Glutamatergic neuron (in vitro differentiated cells): ENCODE data around the gene SCN4A. TPM values are rescaled to one million over a fixed set of nuclear protein-coding genes. Genes with fewer than 3 reads are reported as not detected.
"Not testable (repeated sequence)": the region's sequence is repeated elsewhere in the genome, so short reads cannot be mapped to it uniquely, and the experiment has no call there.

ENCODE experiments used
- DNase-seq: peaks from one replicate; pipeline ENCODE4 v3.0.0; 2022
- H3K27ac Mint-ChIP-seq: one replicate; pipeline ENCODE4 v1.8.0; 2020; ENCODE audit warnings: mild to moderate bottlenecking, mixed read lengths, inconsistent platforms; ENCODE audit not compliant: unreplicated experiment
- H3K27me3 Mint-ChIP-seq: one replicate; pipeline ENCODE4 v1.8.0; 2020; ENCODE audit warnings: mild to moderate bottlenecking, moderate library complexity, mixed read lengths, inconsistent platforms; ENCODE audit not compliant: unreplicated experiment
- H3K36me3 Mint-ChIP-seq: one replicate; pipeline ENCODE4 v1.8.0; 2020; ENCODE audit warnings: mild to moderate bottlenecking, mixed read lengths, inconsistent platforms; ENCODE audit not compliant: unreplicated experiment
- H3K4me1 Mint-ChIP-seq: one replicate; pipeline ENCODE4 v1.8.0; 2020; ENCODE audit warnings: mild to moderate bottlenecking, low read depth, mixed read lengths, inconsistent platforms; ENCODE audit not compliant: unreplicated experiment
- H3K4me3 Mint-ChIP-seq: one replicate; pipeline ENCODE4 v1.8.0; 2020; ENCODE audit warnings: mild to moderate bottlenecking, mixed read lengths, inconsistent platforms; ENCODE audit not compliant: unreplicated experiment
- H3K9me3 Mint-ChIP-seq: one replicate; pipeline ENCODE4 v1.8.0; 2020; ENCODE audit warnings: mild to moderate bottlenecking, moderate library complexity, mixed read lengths, inconsistent platforms; ENCODE audit not compliant: unreplicated experiment
- CTCF ChIP-seq: fragments of 200-600 bp; sonication (generic); IDR thresholded peaks from one replicate; pipeline ENCODE4 v1.5.0; 2021; ENCODE audit not compliant: partially characterized antibody, unreplicated experiment
- total RNA-seq: library from RNA; stranded (reverse); fragmentation: NEBNext Ultra II Directional; extraction: Animal tissue kit (Norgen Biotek cat#: 25700); gene quantifications from one replicate; pipeline ENCODE4 v1.2.1, GENCODE V29; 2021; ENCODE audit not compliant: unreplicated experiment

Gene SCN4A
- total RNA-seq, 1 donor from 2014 or later, result 7.9 TPM

- H3K4me3 Mint-ChIP-seq, result peak overlapping the region; percentile 30
- peak; percentile 55 for DNase-seq
These were observed 53.4 kb downstream of the SCN4A start for GRCh38 chr17:63919311-63919723.

GRCh38 chr17:63918789-63919305 lies 53.9 kb downstream of the SCN4A start, which contains the start of gene GH1:
GH1 (minus strand) TSS chr17:63918839; CDS start chr17:63918776, 63 bp downstream.
- H3K36me3 Mint-ChIP-seq, DNase-seq, H3K27ac Mint-ChIP-seq, H3K9me3 Mint-ChIP-seq, H3K4me1 Mint-ChIP-seq, H3K27me3 Mint-ChIP-seq: not testable (repeated sequence)
- peak within 1 kb of the TSS; percentile 30 for H3K4me3 Mint-ChIP-seq

More at GRCh38 chr17:63919311-63919723, 53.4 kb downstream of the SCN4A start:
- Mint-ChIP-seq H3K27ac (no peak overlapping the region), H3K4me1 (peaks cover 2% of the 10 kb centered on the region), H3K36me3 (no peaks in the 10 kb centered on the region), H3K9me3 (no peaks in the 10 kb centered on the region), H3K27me3 (peaks cover 6% of the 10 kb centered on the region)
- TF ChIP-seq CTCF, result peak; percentile 90

- Mint-ChIP-seq H3K27me3 (peaks cover 6% of the 10 kb centered on the region), H3K4me3 (no peak overlapping the region), H3K4me1 (peaks cover 2% of the 10 kb centered on the region), H3K27ac (no peak overlapping the region), H3K9me3 (no peaks in the 10 kb centered on the region), H3K36me3 (no peaks in the 10 kb centered on the region)
- no peak for DNase-seq
- TF ChIP-seq CTCF, result no peak
These were observed 54.4 kb downstream of the SCN4A start for GRCh38 chr17:63918305-63918704.

GRCh38 chr17:63917646-63918045 lies 55.1 kb downstream of the SCN4A start:
- DNase-seq, result no peak
- no peak overlapping the region for H3K4me3 Mint-ChIP-seq
- no peaks in the 10 kb centered on the region for H3K9me3 Mint-ChIP-seq
- no peak overlapping the region for H3K27ac Mint-ChIP-seq
- no peaks in the 10 kb centered on the region for H3K36me3 Mint-ChIP-seq
- TF ChIP-seq CTCF, result no peak
- peaks cover 5% of the 10 kb centered on the region for H3K27me3 Mint-ChIP-seq
- peaks cover 2% of the 10 kb centered on the region for H3K4me1 Mint-ChIP-seq

GRCh38 chr17:63917206-63917605 lies 55.5 kb downstream of the SCN4A start:
- H3K27ac Mint-ChIP-seq, H3K4me3 Mint-ChIP-seq, H3K27me3 Mint-ChIP-seq, DNase-seq, H3K36me3 Mint-ChIP-seq, H3K4me1 Mint-ChIP-seq, H3K9me3 Mint-ChIP-seq: not testable (repeated sequence)

- Mint-ChIP-seq H3K4me3 (no peak overlapping the region), H3K27ac (no peak overlapping the region), H3K27me3 (peaks cover 5% of the 10 kb centered on the region), H3K4me1 (peaks cover 2% of the 10 kb centered on the region), H3K36me3 (no peaks in the 10 kb centered on the region), H3K9me3 (no peaks in the 10 kb centered on the region)
- DNase-seq, result no peak
- TF ChIP-seq CTCF, result no peak
These were observed 56.0 kb downstream of the SCN4A start for GRCh38 chr17:63916566-63917185.

GRCh38 chr17:63915753-63916152 lies 57.0 kb downstream of the SCN4A start:
- H3K4me1 Mint-ChIP-seq, DNase-seq, H3K36me3 Mint-ChIP-seq, H3K27ac Mint-ChIP-seq, H3K27me3 Mint-ChIP-seq, H3K4me3 Mint-ChIP-seq, H3K9me3 Mint-ChIP-seq: not testable (repeated sequence)
